ENCODE data around the gene MRPL53.

The MRPL53 gene

GRCh38 chr2:74472086-74472944, at the start of gene MRPL53 (continued):
- no peak for TF ChIP-seq ZNF549 (tag by site-specific recombination; IDR thresholded peaks at IDR 0.05)
- no peak for TF ChIP-seq ZNF184 (tag by site-specific recombination; IDR thresholded peaks at IDR 0.05)
- no peak for TF ChIP-seq ZNF311 (tag by site-specific recombination; IDR thresholded peaks at IDR 0.05; ENCODE audit: borderline replicate concordance)
- TF ChIP-seq, protein P1, sequence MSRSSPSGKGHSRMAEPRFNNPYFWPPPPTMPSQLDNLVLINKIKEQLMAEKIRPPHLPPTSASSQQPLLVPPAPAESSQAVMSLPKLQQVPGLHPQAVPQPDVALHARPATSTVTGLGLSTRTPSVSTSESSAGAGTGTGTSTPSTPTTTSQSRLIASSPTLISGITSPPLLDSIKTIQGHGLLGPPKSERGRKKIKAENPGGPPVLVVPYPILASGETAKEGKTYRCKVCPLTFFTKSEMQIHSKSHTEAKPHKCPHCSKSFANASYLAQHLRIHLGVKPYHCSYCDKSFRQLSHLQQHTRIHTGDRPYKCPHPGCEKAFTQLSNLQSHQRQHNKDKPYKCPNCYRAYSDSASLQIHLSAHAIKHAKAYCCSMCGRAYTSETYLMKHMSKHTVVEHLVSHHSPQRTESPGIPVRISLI (tag by site-specific recombination; IDR thresholded peaks at IDR 0.05) = no peak
- TF ChIP-seq OSR2 (tag by site-specific recombination; IDR thresholded peaks at IDR 0.05) = 0 out of 2 replicates have a peak, but pooled peaks have one; percentile 13
- TF ChIP-seq ZNF2 (tag by site-specific recombination; IDR thresholded peaks at IDR 0.05) = peak; percentile 91
- no peak for TF ChIP-seq ZNF354C (tag by site-specific recombination; IDR thresholded peaks at IDR 0.05; ENCODE audit: borderline replicate concordance, low read depth)
- TF ChIP-seq ZNF146 (tag by site-specific recombination; IDR thresholded peaks at IDR 0.05) = 0 out of 2 replicates have a peak, but pooled peaks have one; percentile 6
- no peak for TF ChIP-seq ZNF473 (tag by site-specific recombination; IDR thresholded peaks at IDR 0.05)
- TF ChIP-seq ZNF23 (tag by site-specific recombination; IDR thresholded peaks at IDR 0.05; ENCODE audit: borderline replicate concordance) = no peak
- no peak for TF ChIP-seq ZNF16 (tag by site-specific recombination; IDR thresholded peaks at IDR 0.05; ENCODE audit: low read depth)
- no peak for TF ChIP-seq ZNF571 (tag by site-specific recombination; IDR thresholded peaks at IDR 0.05)
- TF ChIP-seq ZNF391 (tag by site-specific recombination; IDR thresholded peaks at IDR 0.05; ENCODE audit: borderline replicate concordance, low read depth) = 0 out of 2 replicates have a peak, but pooled peaks have one; percentile 39
- no peak for TF ChIP-seq ZNF140 (tag by site-specific recombination; IDR thresholded peaks at IDR 0.05)
- no peak for TF ChIP-seq ZNF707 (tag by site-specific recombination; IDR thresholded peaks at IDR 0.05)
- TF ChIP-seq ZSCAN4 (tag by site-specific recombination; IDR thresholded peaks at IDR 0.05) = peak; percentile 39; the same call in 1 of the 2 replicates
- TF ChIP-seq ZNF518A (tag by site-specific recombination; conservative IDR thresholded peaks at IDR 0.05; ENCODE audit: low read depth) = peak; percentile 99
- TF ChIP-seq ZNF530 (tag by site-specific recombination; IDR thresholded peaks at IDR 0.05; ENCODE audit: low read depth) = no peak
- peak; percentile 82; the same call in 1 of the 2 replicates for TF ChIP-seq TRIM28 (IDR thresholded peaks at IDR 0.05; ENCODE audit: borderline replicate concordance, low read length)
- TF ChIP-seq SP2 (tag by site-specific recombination; IDR thresholded peaks at IDR 0.05) = peak; percentile 90
- TF ChIP-seq ZBTB10 (tag by site-specific recombination; IDR thresholded peaks at IDR 0.05) = no peak
- TF ChIP-seq ZNF660 (tag by site-specific recombination; IDR thresholded peaks at IDR 0.05) = peak; percentile 54; the same call in 1 of the 2 replicates
- peak; percentile 97 for TF ChIP-seq ZBTB11 (tag by site-specific recombination; conservative IDR thresholded peaks at IDR 0.05; ENCODE audit: low read depth)
- peak; percentile 89 for TF ChIP-seq ZNF335 (tag by site-specific recombination; conservative IDR thresholded peaks at IDR 0.05)
- TF ChIP-seq IKZF3 (tag by site-specific recombination; IDR thresholded peaks at IDR 0.05) = no peak
- TF ChIP-seq ZNF239 (tag by site-specific recombination; IDR thresholded peaks at IDR 0.05) = no peak

Data from HEK293 (cell line).